ENCODE data around the gene TEX101.
"Not testable (repeated sequence)": the region's sequence is repeated elsewhere in the genome, so short reads cannot be mapped to it uniquely, and the experiment has no call there.

TEX101 gene

GRCh38 chr19:43380008-43380407 is 34.7 kb upstream of the TEX101 start:
- Histone ChIP-seq H3K4me3 (no peak overlapping the region), H3K27me3 (peaks cover 0 to 5% of the 10 kb centered on the region in 2 donors), H3K36me3 (no peaks in the 10 kb centered on the region), H3K27ac (no peak overlapping the region), H3K9me3 (no peaks in the 10 kb centered on the region), H3K4me1 (no peaks in the 10 kb centered on the region)
- no peak for DNase-seq
- intact Hi-C loops (cut with DNase I; ENCODE audit: low total_unique reads), result no loop called here
- TF ChIP-seq, protein P1, sequence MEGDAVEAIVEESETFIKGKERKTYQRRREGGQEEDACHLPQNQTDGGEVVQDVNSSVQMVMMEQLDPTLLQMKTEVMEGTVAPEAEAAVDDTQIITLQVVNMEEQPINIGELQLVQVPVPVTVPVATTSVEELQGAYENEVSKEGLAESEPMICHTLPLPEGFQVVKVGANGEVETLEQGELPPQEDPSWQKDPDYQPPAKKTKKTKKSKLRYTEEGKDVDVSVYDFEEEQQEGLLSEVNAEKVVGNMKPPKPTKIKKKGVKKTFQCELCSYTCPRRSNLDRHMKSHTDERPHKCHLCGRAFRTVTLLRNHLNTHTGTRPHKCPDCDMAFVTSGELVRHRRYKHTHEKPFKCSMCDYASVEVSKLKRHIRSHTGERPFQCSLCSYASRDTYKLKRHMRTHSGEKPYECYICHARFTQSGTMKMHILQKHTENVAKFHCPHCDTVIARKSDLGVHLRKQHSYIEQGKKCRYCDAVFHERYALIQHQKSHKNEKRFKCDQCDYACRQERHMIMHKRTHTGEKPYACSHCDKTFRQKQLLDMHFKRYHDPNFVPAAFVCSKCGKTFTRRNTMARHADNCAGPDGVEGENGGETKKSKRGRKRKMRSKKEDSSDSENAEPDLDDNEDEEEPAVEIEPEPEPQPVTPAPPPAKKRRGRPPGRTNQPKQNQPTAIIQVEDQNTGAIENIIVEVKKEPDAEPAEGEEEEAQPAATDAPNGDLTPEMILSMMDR (IDR thresholded peaks at IDR 0.05), result no peak

DNA sequence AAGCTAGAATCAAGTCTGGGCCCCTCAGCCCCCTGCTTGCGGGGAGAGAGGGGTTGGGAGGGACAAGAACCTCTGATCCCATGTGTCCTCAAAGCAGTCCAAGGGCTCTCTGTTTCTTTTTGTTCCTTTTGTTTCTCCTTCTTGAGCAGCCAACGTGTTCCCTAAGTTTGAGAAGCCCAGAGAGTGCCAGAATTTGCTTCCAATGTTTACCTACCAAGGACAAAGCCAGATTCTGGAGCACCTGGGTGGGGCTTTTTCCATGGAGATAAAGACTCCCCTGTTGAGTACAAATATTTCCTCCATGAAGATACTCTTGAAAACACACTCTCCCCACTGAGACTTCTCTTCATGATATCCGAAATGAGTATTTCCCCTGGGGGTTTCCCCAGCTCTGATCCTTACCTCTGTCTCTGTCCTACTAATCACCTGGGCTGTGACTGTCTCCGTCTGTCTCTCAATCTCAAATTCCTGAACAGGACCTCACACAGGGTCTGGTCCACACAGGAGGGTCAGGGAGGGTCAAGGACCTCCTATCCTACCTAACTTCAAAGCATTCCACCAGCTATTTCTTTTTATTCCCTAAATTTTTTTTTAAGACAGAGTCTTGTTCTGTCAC is 33.8 kb upstream of the TEX101 start:
- H3K4me1 ChIP-seq, result no peaks in the 10 kb centered on the region
- peaks cover 0 to 5% of the 10 kb centered on the region in 2 donors for H3K27me3 ChIP-seq
- intact Hi-C loops (cut with DNase I; ENCODE audit: low total_unique reads), result no loop called here
- TF ChIP-seq, protein P1 (IDR thresholded peaks at IDR 0.05), result no peak
- H3K4me3 ChIP-seq, result no peak overlapping the region
- no peak overlapping the region for H3K27ac ChIP-seq
- no peak for DNase-seq
- no peaks in the 10 kb centered on the region for H3K9me3 ChIP-seq
- H3K36me3 ChIP-seq, result no peaks in the 10 kb centered on the region

DNA sequence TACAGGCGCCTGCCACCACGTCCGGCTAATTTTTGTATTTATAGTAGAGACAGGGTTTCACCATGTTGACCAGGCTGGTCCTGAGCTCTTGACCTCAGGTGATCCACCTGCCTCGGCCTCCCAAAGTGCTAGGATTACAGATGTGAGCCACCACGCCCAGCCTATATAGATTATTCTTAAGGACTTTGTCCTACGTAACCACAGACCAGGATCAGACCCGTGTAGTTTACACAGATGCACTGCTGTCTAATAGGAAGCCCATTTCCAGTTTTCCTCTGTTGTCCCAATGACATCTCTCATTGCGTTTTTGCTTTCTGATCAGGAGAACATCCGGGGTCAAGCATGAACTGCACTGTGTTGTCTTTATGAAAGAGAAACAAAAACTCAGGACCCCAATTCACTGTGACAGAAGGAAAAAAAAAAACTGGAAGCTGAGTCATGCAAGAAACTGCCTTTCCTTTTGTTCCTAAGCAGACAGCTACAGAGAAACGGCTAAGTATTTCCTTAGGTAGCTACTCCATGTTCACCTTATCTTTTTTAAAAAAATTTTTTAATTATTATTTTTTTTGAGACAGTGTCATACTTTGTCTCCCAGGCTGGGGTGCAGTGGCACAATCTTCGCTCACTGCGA is 32.0 kb upstream of the TEX101 start:
- H3K27ac ChIP-seq; H3K9me3 ChIP-seq; H3K4me1 ChIP-seq; H3K27me3 ChIP-seq; H3K4me3 ChIP-seq; H3K36me3 ChIP-seq; intact Hi-C loops (cut with DNase I; ENCODE audit: low total_unique reads); DNase-seq: not testable (repeated sequence)

DNA sequence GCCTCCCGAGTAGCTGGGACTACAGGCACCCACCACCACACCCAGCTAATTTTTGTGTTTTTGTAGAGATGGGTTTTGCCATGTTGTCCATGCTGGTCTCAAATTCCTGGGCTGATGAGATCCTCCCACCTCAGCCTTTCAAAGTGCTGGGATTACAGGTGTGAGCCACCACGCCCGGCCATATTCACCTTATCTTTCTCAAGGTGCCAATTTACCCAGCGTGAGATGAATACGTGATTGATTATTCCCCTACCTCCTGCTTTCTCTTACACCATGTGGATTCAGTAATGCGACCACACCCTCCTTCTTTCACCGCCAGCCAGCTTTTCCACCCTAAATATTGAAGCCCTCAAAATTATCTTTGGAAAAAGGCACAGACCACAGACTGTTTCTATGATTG is 31.4 kb upstream of the TEX101 start:
- H3K4me3 ChIP-seq; intact Hi-C loops (cut with DNase I; ENCODE audit: low total_unique reads); H3K27ac ChIP-seq; H3K36me3 ChIP-seq; DNase-seq; H3K4me1 ChIP-seq; H3K27me3 ChIP-seq; H3K9me3 ChIP-seq: not testable (repeated sequence)

DNA sequence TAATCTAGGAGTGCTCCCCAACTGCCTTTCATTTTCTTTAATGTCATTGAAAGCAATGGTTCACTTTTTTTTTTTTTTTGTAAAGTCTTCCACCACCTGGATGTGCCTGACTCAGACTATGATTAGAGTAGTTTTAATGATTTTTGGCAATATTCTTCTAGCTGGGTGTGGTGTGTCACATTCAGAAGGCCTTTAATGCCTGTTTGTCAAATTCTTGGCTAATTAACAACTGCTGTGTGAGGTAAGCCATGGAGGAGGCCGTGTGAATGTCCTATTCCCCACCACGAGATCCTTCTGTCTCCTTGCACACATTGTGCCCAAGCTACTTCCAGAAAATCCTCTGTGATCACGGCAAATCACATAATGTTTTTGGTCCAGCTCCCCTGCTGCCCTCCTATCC is 30.9 kb upstream of the TEX101 start:
- H3K27me3 ChIP-seq; H3K9me3 ChIP-seq; H3K4me1 ChIP-seq; H3K4me3 ChIP-seq; H3K36me3 ChIP-seq; H3K27ac ChIP-seq; intact Hi-C loops (cut with DNase I; ENCODE audit: low total_unique reads); DNase-seq: not testable (repeated sequence)

- H3K36me3 ChIP-seq; H3K27me3 ChIP-seq; H3K4me3 ChIP-seq; H3K9me3 ChIP-seq; H3K27ac ChIP-seq; H3K4me1 ChIP-seq; intact Hi-C loops (cut with DNase I; ENCODE audit: low total_unique reads); DNase-seq: not testable (repeated sequence)
These were observed 23.7 kb upstream of the TEX101 start for GRCh38 chr19:43390903-43391551.

DNA sequence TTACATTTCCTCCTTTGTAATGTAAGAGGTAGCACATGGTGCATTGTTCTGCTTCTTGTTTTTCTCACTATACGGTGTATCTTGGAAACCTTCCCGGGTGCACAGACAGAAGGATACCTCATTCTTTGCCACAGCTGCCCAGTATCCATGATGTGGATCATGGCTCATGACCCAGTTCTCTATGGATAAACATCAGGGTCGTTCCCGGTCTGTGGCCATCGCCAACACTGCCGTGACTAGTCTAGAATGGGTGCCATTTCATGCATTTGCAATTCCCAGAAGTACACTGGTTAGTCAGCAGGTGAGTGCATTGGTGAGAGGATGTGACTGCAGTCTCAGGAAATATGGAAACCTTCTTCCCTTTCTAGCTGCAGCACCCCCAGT is 23.1 kb upstream of the TEX101 start:
- H3K4me3 ChIP-seq; H3K27me3 ChIP-seq; DNase-seq; H3K4me1 ChIP-seq; H3K36me3 ChIP-seq; H3K9me3 ChIP-seq; intact Hi-C loops (cut with DNase I; ENCODE audit: low total_unique reads); H3K27ac ChIP-seq: not testable (repeated sequence)

DNA sequence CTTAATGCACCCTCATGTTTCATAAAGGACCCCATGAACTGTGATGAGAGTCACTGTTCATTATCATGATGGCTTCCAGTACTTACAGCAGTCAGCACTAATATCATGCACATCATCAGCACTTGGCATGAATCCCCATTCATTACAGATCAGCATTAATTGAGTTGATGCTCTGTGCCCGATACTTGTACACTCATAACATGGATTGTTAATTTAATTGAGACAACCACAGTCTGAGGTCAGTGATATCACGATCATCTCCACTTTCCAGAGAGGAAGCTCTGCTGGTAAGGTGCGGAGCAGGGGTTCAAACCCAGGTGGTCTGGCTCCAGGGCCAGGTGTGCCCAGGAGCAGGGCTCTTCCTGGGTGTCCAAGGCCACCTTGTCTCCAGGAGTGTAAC is 21.2 kb upstream of the TEX101 start:
- H3K4me3 ChIP-seq; DNase-seq; H3K9me3 ChIP-seq; H3K27me3 ChIP-seq; H3K36me3 ChIP-seq; intact Hi-C loops (cut with DNase I; ENCODE audit: low total_unique reads); H3K27ac ChIP-seq; H3K4me1 ChIP-seq: not testable (repeated sequence)
